Transverse colon (tissue), 3 donors: Measurements from ENCODE around the gene PTPRN2.

Source experiments
- POLR2A ChIP-seq: fragments of 450-650 bp; IDR thresholded peaks from one replicate; pipeline ENCODE4 v1.6.1; 2016; ENCODE audit warnings: antibody characterized with exemption, mild to moderate bottlenecking, moderate library complexity
- TF ChIP-seq, protein P1 (sequence below), 5 experiments: fragments of 200-600 bp in 3 of 5; fragments of 450-650 bp in 2 of 5; sonication (generic) in 3 of 5; IDR thresholded peaks; 1 replicate in 2 of 5; 2 replicates in 3 of 5; pipeline ENCODE4 v1.5.1; 2016 to 2017; ENCODE audit warnings: antibody characterized with exemption in 5 of 5, inconsistent platforms in 3 of 5, mild to moderate bottlenecking in 2 of 5, moderate library complexity in 1 of 5

DNA sequence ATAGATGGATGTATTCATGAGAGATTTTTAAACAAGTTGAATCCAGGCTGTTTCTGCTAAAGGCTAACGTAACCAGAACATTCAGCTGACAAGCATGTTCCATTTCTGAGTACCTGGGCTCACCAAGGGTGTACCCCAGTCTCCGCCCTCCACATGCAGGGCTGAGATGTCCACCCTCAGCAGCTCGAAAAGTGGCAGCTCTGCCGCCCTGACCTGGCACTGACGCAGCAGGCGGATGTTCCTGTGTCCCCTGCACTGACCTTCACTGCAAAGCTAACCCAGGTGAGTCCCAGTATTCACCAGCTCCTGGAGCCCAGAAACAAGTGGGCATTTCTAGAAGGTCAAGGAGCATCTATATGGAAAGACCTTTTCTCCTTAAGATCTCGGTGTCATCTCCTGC, 437.4 kb downstream of the PTPRN2 start:
- TF ChIP-seq, protein P1, sequence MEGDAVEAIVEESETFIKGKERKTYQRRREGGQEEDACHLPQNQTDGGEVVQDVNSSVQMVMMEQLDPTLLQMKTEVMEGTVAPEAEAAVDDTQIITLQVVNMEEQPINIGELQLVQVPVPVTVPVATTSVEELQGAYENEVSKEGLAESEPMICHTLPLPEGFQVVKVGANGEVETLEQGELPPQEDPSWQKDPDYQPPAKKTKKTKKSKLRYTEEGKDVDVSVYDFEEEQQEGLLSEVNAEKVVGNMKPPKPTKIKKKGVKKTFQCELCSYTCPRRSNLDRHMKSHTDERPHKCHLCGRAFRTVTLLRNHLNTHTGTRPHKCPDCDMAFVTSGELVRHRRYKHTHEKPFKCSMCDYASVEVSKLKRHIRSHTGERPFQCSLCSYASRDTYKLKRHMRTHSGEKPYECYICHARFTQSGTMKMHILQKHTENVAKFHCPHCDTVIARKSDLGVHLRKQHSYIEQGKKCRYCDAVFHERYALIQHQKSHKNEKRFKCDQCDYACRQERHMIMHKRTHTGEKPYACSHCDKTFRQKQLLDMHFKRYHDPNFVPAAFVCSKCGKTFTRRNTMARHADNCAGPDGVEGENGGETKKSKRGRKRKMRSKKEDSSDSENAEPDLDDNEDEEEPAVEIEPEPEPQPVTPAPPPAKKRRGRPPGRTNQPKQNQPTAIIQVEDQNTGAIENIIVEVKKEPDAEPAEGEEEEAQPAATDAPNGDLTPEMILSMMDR (IDR thresholded peaks at IDR 0.05) = no peak
- no peak for TF ChIP-seq POLR2A
